ENCODE data around the gene DTL.
A peak's percentile ranks its signal among the peaks of the same experiment; 100 is the strongest.
"Not testable (repeated sequence)": the region's sequence is repeated elsewhere in the genome, so short reads cannot be mapped to it uniquely, and the experiment has no call there.

DTL gene, protein sequence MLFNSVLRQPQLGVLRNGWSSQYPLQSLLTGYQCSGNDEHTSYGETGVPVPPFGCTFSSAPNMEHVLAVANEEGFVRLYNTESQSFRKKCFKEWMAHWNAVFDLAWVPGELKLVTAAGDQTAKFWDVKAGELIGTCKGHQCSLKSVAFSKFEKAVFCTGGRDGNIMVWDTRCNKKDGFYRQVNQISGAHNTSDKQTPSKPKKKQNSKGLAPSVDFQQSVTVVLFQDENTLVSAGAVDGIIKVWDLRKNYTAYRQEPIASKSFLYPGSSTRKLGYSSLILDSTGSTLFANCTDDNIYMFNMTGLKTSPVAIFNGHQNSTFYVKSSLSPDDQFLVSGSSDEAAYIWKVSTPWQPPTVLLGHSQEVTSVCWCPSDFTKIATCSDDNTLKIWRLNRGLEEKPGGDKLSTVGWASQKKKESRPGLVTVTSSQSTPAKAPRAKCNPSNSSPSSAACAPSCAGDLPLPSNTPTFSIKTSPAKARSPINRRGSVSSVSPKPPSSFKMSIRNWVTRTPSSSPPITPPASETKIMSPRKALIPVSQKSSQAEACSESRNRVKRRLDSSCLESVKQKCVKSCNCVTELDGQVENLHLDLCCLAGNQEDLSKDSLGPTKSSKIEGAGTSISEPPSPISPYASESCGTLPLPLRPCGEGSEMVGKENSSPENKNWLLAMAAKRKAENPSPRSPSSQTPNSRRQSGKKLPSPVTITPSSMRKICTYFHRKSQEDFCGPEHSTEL

DNA sequence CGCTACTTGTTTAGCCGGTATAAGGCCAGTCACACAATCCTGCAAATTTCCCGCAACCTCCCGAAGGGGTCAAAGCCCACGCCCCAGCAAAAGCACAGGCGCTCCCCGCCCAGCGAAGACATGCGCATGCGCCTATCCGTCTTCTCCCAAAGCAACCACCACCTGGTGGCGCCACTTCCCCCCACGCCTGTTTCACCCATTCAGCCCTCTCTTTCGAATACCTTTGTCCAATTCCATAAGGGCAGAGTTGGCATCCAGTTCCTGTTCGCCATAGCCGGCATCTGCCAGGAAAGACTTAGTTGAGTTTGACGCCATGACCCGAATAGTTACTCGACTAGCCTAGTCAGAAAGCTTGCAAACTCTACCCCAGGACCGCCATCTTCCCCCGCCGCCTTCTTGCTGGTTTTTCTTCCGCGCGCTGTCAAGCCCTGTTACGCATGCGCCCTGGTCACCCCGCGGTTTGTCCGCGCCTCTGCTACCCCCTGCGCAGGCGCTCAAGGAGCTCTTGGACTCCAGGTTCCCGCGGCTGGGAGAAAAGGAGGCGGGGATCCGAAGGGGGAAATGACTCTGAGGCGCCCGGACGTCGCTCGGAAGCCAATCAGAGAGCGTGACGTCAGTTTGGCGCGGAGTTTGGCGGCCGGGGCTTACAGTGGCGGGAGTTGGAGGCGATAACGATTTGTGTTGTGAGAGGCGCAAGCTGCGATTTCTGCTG lies at the start of gene DTL, which contains the start of gene INTS7:
Gene DTL (plus strand): TSS at position 626 of the 712 bp plus-strand sequence. CDS start 143 bp downstream, outside the sequence.
Gene INTS7 (minus strand): TSS at position 435 of the 712 bp plus-strand sequence. CDS start 120 bp downstream, at position 315.
- Histone ChIP-seq H3K4me1 (ENCODE audit: low read length) (peaks cover 39% of the 10 kb centered on the region), H3K79me2 (ENCODE audit: low read length) (peaks cover 93% of the 10 kb centered on the region), H4K20me1 (ENCODE audit: insufficient read depth, low read length) (peaks cover 63% of the 10 kb centered on the region), H3K4me3 (ENCODE audit: low read length) (peak within 1 kb of the TSS; percentile 82), H2AFZ (ENCODE audit: low read depth, low read length) (peak within 1 kb of the TSS; percentile 91), H3K9ac (ENCODE audit: low read length) (peak within 1 kb of the TSS; percentile 89), H3K9me3 (ENCODE audit: insufficient read depth, low read length) (no peaks in the 10 kb centered on the region), H3K27me3 (ENCODE audit: low read depth, low read length) (no peaks in the 10 kb centered on the region), H3K27ac (ENCODE audit: low read length) (peak within 1 kb of the TSS; percentile 81), H3K36me3 (replicated peaks; ENCODE audit: low read depth, low read length) (peaks cover 33% of the 10 kb centered on the region), H3K4me2 (ENCODE audit: low read length) (peak within 1 kb of the TSS; percentile 83)
- TF ChIP-seq, protein P1, sequence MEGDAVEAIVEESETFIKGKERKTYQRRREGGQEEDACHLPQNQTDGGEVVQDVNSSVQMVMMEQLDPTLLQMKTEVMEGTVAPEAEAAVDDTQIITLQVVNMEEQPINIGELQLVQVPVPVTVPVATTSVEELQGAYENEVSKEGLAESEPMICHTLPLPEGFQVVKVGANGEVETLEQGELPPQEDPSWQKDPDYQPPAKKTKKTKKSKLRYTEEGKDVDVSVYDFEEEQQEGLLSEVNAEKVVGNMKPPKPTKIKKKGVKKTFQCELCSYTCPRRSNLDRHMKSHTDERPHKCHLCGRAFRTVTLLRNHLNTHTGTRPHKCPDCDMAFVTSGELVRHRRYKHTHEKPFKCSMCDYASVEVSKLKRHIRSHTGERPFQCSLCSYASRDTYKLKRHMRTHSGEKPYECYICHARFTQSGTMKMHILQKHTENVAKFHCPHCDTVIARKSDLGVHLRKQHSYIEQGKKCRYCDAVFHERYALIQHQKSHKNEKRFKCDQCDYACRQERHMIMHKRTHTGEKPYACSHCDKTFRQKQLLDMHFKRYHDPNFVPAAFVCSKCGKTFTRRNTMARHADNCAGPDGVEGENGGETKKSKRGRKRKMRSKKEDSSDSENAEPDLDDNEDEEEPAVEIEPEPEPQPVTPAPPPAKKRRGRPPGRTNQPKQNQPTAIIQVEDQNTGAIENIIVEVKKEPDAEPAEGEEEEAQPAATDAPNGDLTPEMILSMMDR (IDR thresholded peaks at IDR 0.05; ENCODE audit: low read depth, low read length), result peak; percentile 96
- no peak for TF ChIP-seq EZH2phosphoT487 (IDR thresholded peaks at IDR 0.05; ENCODE audit: low read depth)

DNA sequence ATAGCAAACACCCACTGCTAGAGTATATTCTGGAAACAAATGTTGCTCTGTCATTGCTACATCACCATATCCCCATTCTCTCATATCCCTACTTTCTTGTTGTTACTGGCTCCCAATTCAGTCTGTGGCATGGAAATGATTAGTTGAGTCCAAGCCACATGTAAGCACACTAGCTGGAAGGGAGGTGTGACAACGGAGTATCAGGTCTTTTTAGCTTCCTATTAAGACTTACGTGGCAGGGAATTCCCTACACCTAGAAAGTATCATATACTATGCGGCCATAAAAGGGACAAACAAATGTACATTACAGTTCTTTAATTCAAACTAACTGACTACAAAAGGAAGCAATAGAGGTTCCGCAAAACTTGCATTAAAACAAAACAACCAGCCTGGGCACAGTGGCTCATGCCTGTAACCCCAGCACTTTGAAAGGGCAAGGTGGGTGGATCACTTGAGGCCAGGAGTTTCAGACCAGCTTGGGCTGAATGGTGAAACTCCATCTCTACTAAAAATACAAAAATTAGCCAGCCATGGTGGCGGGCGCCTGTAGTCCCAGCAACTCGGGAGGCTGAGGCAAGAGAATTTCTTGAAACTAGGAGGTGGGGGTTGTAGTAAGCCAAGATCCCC lies 48.8 kb upstream of the DTL start:
- H2AFZ ChIP-seq (ENCODE audit: low read depth, low read length), result no peak overlapping the region
- H3K27me3 ChIP-seq (ENCODE audit: low read depth, low read length), result no peaks in the 10 kb centered on the region
- H3K4me1 ChIP-seq (ENCODE audit: low read length), result peaks cover 6% of the 10 kb centered on the region; the same call in 1 of the 2 replicates
- H3K9ac ChIP-seq (ENCODE audit: low read length), result no peak overlapping the region
- H3K4me2 ChIP-seq (ENCODE audit: low read length), result no peak overlapping the region
- no peaks in the 10 kb centered on the region for H3K79me2 ChIP-seq (ENCODE audit: low read length)
- no peaks in the 10 kb centered on the region for H4K20me1 ChIP-seq (ENCODE audit: insufficient read depth, low read length)
- H3K36me3 ChIP-seq (replicated peaks; ENCODE audit: low read depth, low read length), result peaks cover 17% of the 10 kb centered on the region
- no peak for TF ChIP-seq EZH2phosphoT487 (IDR thresholded peaks at IDR 0.05; ENCODE audit: low read depth)
- TF ChIP-seq, protein P1 (IDR thresholded peaks at IDR 0.05; ENCODE audit: low read depth, low read length), result no peak
- no peaks in the 10 kb centered on the region for H3K9me3 ChIP-seq (ENCODE audit: insufficient read depth, low read length)
- no peak overlapping the region for H3K27ac ChIP-seq (ENCODE audit: low read length)
- no peak overlapping the region for H3K4me3 ChIP-seq (ENCODE audit: low read length)

DNA sequence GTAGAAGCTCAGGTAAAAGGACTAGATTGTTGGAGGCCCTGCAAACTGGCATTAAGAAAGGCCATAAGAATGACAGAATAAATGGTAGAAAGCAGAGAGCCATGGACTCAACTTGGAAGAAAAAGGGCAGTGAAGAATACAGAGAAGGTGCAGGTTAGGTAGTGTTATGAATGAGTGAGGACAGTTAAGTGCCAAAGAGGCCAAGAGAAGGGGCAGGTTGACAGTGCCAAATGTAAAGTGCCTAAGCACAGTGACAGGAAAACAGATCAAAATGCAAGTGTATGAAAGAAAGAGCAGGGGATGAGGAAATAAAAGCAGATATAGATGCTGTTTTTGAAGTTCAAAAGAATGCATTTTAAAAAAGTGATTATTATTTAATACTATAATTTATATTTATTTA lies 43.9 kb upstream of the DTL start:
- no peaks in the 10 kb centered on the region for H3K9me3 ChIP-seq (ENCODE audit: insufficient read depth, low read length)
- H4K20me1 ChIP-seq (ENCODE audit: insufficient read depth, low read length), result no peaks in the 10 kb centered on the region
- H3K9ac ChIP-seq (ENCODE audit: low read length), result no peak overlapping the region
- H2AFZ ChIP-seq (ENCODE audit: low read depth, low read length), result no peak overlapping the region
- H3K4me3 ChIP-seq (ENCODE audit: low read length), result no peak overlapping the region
- H3K27ac ChIP-seq (ENCODE audit: low read length), result no peak overlapping the region
- no peak overlapping the region for H3K4me2 ChIP-seq (ENCODE audit: low read length)
- no peaks in the 10 kb centered on the region for H3K4me1 ChIP-seq (ENCODE audit: low read length)
- H3K27me3 ChIP-seq (ENCODE audit: low read depth, low read length), result no peaks in the 10 kb centered on the region
- no peaks in the 10 kb centered on the region for H3K79me2 ChIP-seq (ENCODE audit: low read length)
- TF ChIP-seq, protein P1 (IDR thresholded peaks at IDR 0.05; ENCODE audit: low read depth, low read length), result no peak
- TF ChIP-seq EZH2phosphoT487 (IDR thresholded peaks at IDR 0.05; ENCODE audit: low read depth), result no peak
- peaks cover 8% of the 10 kb centered on the region for H3K36me3 ChIP-seq (replicated peaks; ENCODE audit: low read depth, low read length)

DNA sequence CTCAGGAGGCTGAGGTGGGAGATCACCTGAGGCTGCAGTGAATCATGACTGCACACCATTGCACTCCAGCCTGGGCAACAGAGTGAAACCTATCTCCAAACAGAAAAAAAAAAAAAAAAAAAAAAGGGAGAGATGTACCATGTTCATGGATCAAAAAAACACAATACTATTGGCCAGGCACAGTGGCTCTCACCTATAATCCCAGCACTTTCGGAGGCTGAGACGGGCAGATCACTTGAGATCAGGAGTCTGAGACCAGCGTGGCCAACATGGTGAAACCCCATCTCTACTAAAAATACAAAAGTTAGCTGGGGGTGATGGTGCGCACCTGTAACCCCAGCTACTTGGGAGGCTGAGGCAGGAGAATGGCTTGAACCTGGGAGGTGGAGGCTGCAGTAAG lies 38.1 kb upstream of the DTL start:
- H3K9me3 ChIP-seq (ENCODE audit: insufficient read depth, low read length); H3K79me2 ChIP-seq (ENCODE audit: low read length); H3K4me1 ChIP-seq (ENCODE audit: low read length); H3K9ac ChIP-seq (ENCODE audit: low read length); H3K27me3 ChIP-seq (ENCODE audit: low read depth, low read length); H2AFZ ChIP-seq (ENCODE audit: low read depth, low read length); H3K27ac ChIP-seq (ENCODE audit: low read length); H4K20me1 ChIP-seq (ENCODE audit: insufficient read depth, low read length); H3K4me3 ChIP-seq (ENCODE audit: low read length); H3K4me2 ChIP-seq (ENCODE audit: low read length): not testable (repeated sequence)
- peaks cover 23% of the 10 kb centered on the region for H3K36me3 ChIP-seq (replicated peaks; ENCODE audit: low read depth, low read length)

Measured in OCI-LY3 (cell line).